A673 (cell line): ENCODE data around the gene LITAF. TPM values are rescaled to one million over a fixed set of nuclear protein-coding genes. Genes with fewer than 3 reads are reported as not detected.

ENCODE experiments used
- BruUV-seq: library from RNA; stranded (reverse); fragments of 400-500 nt; replicated peaks from 2 replicates; lab custom pipeline; 2021; lab: Mats Ljungman, UMichigan
- CTCF ChIA-PET: fragments of 300-600 bp; sonication (Branson Sonifier 250); formaldehyde crosslinking; loops from one replicate; lab custom pipeline; 2022; ENCODE audit warnings: antibody characterized with exemption; lab: Charles Lee
- POLR2A ChIA-PET: fragments of 300-600 bp; sonication (Branson Sonifier 250); formaldehyde crosslinking; loops from one replicate; lab custom pipeline; 2022; ENCODE audit warnings: antibody characterized with exemption; ENCODE audit not compliant: low non-redundant PET; lab: Charles Lee
- DNase-seq: peaks from one replicate; pipeline ENCODE4 v3.0.0-alpha.2; 2015; ENCODE audit warnings: low spot score
- H3K27ac ChIP-seq: fragments of 200-600 bp; sonication (generic); 2 replicates; pipeline ENCODE4 v1.5.1; 2016; ENCODE audit warnings: mixed run types, low read depth, mild to moderate bottlenecking, mixed read lengths, antibody characterized with exemption, low read length; ENCODE audit not compliant: poor library complexity, severe bottlenecking
- H3K27me3 ChIP-seq: fragments of 200-600 bp; sonication (generic); replicated peaks from 2 replicates; pipeline ENCODE4 v1.6.1; 2017; ENCODE audit warnings: mixed run types, low read depth, mild to moderate bottlenecking, mixed read lengths, antibody characterized with exemption, low read length; ENCODE audit not compliant: insufficient read depth, poor library complexity
- H3K36me3 ChIP-seq: fragments of 200-600 bp; sonication (generic); 2 replicates; pipeline ENCODE4 v1.6.1; 2016; ENCODE audit warnings: mixed run types, mild to moderate bottlenecking, mixed read lengths, antibody characterized with exemption, low read length; ENCODE audit not compliant: insufficient read depth, poor library complexity, severe bottlenecking
- H3K4me1 ChIP-seq: fragments of 200-600 bp; sonication (generic); 2 replicates; pipeline ENCODE4 v1.6.1; 2017; ENCODE audit warnings: mixed run types, mild to moderate bottlenecking, mixed read lengths, antibody characterized with exemption, low read length; ENCODE audit not compliant: insufficient read depth, poor library complexity, severe bottlenecking
- H3K4me3 ChIP-seq: fragments of 200-600 bp; sonication (generic); 2 replicates; pipeline ENCODE4 v1.5.1; 2016; ENCODE audit warnings: low read depth, mixed run types, mild to moderate bottlenecking, mixed read lengths, low read length; ENCODE audit not compliant: poor library complexity, severe bottlenecking
- H3K9me3 ChIP-seq: fragments of 200-600 bp; sonication (generic); 2 replicates; pipeline ENCODE4 v1.6.1; 2016; ENCODE audit warnings: mixed run types, low read depth, mild to moderate bottlenecking, mixed read lengths, antibody characterized with exemption, low read length; ENCODE audit not compliant: poor library complexity, severe bottlenecking
- CTCF ChIP-seq: fragments of 300-800, 200-600 bp; sonication (generic); conservative IDR thresholded peaks from 2 replicates; pipeline ENCODE4 v1.5.1; 2017; ENCODE audit warnings: low read depth, mild to moderate bottlenecking, antibody characterized with exemption, low read length, moderate library complexity, mixed read lengths
- EZH2 ChIP-seq: fragments of 200-600 bp; sonication (generic); IDR thresholded peaks from 2 replicates; pipeline ENCODE4 v1.6.1; 2017; ENCODE audit warnings: borderline replicate concordance, low read depth, mild to moderate bottlenecking, mixed read lengths, antibody characterized with exemption, low read length; ENCODE audit not compliant: poor library complexity, severe bottlenecking
- intact Hi-C: fragments of 100-400 bp; cut with micrococcal nuclease; formaldehyde crosslinking; loops from one replicate; pipeline ENCODE4 v1.10.0; 2022; ENCODE audit not compliant: unreplicated experiment
- total RNA-seq: library from RNA; stranded (reverse); gene quantifications from 2 replicates; pipeline ENCODE4 v1.2.3, GENCODE V29; 2021

LITAF gene
- total RNA-seq, 1 experiment from 2014 or later = 6.9 TPM

GRCh38 chr16:11562941-11563340 is 23.8 kb downstream of the LITAF start:
- TF ChIP-seq CTCF (no peak), EZH2 (no peak)
- H3K4me3 ChIP-seq = no peak overlapping the region
- no peaks in the 10 kb centered on the region for H3K4me1 ChIP-seq
- ChIA-PET CTCF (no interaction called here), POLR2A (interaction anchor here (0.6 kb wide), 1 partner anchor 124 kb away, joined by 4 read pairs; no protein-coding TSS in a partner anchor)
- DNase-seq = no peak
- H3K9me3 ChIP-seq = no peaks in the 10 kb centered on the region
- H3K27ac ChIP-seq = no peak overlapping the region
- intact Hi-C loops = no loop called here
- H3K27me3 ChIP-seq = no peaks in the 10 kb centered on the region
- no peaks in the 10 kb centered on the region for H3K36me3 ChIP-seq
- no TSS peak for BruUV-seq

GRCh38 chr16:11562411-11562810 is 24.3 kb downstream of the LITAF start:
- intact Hi-C loops = no loop called here
- H3K27me3 ChIP-seq = no peaks in the 10 kb centered on the region
- no peak for TF ChIP-seq CTCF
- no peak for TF ChIP-seq EZH2
- H3K36me3 ChIP-seq = no peaks in the 10 kb centered on the region
- ChIA-PET POLR2A (interaction anchor here (0.6 kb wide), 1 partner anchor 124 kb away, joined by 4 read pairs; no protein-coding TSS in a partner anchor), CTCF (interaction anchor here (0.8 kb wide), 1 partner anchor 601 kb away, joined by 3 read pairs; no protein-coding TSS in a partner anchor)
- H3K9me3 ChIP-seq = no peaks in the 10 kb centered on the region
- no peaks in the 10 kb centered on the region for H3K4me1 ChIP-seq
- no peak overlapping the region for H3K27ac ChIP-seq
- no peak for DNase-seq
- BruUV-seq = no TSS peak
- H3K4me3 ChIP-seq = no peak overlapping the region

GRCh38 chr16:11561856-11562255 is 24.9 kb downstream of the LITAF start:
- H3K9me3 ChIP-seq = no peaks in the 10 kb centered on the region
- CTCF ChIA-PET = interaction anchor here (0.8 kb wide), 1 partner anchor 602 kb away, joined by 3 read pairs; no protein-coding TSS in a partner anchor
- H3K4me3 ChIP-seq = no peak overlapping the region
- no TSS peak for BruUV-seq
- H3K4me1 ChIP-seq = no peaks in the 10 kb centered on the region
- intact Hi-C loops = no loop called here
- H3K27me3 ChIP-seq = no peaks in the 10 kb centered on the region
- no peak for DNase-seq
- no peak overlapping the region for H3K27ac ChIP-seq
- TF ChIP-seq CTCF (no peak), EZH2 (no peak)
- POLR2A ChIA-PET = no interaction called here
- H3K36me3 ChIP-seq = no peaks in the 10 kb centered on the region
